Lung microvascular endothelial cell (primary cell): ENCODE results near the gene FAM83D. TPM values are rescaled to one million over a fixed set of nuclear protein-coding genes. Genes with fewer than 3 reads are reported as not detected.

Experiments
- DNase-seq, 2 donors: peaks; one replicate each; pipeline versions ENCODE4 v3.0.0 to v3.0.0-alpha.2; 2010; ENCODE audit warnings: low read depth in 2 of 2
- total RNA-seq: library from RNA; depleted of rRNA; stranded (reverse); fragments of >200 nt; gene quantifications from 2 replicates; pipeline ENCODE4 v1.2.1, GENCODE V29; 2014

Gene FAM83D
- total RNA-seq, 1 donor from 2014 or later, result 24.2 TPM

DNA sequence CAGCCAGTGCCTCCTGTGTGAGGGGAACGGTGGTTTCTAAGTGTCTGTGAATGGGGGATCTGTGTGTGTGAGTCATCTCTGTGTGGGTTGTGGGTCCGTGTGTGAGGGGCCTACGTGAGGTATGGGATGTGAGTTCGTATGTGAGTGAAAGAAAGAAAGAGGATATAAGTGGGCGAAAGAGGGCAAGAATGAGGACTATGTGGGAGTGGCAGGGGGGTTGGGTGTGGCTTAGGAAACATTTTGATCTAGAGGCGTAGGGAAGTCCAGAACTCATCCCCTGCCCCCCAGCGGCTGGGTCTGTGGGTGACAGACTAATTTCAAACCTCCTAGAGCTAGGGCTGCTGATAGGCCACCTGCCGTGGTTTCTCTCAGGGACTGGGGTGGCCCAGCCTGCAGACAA, 71.4 kb downstream of the FAM83D start:
- no peak for DNase-seq

DNA sequence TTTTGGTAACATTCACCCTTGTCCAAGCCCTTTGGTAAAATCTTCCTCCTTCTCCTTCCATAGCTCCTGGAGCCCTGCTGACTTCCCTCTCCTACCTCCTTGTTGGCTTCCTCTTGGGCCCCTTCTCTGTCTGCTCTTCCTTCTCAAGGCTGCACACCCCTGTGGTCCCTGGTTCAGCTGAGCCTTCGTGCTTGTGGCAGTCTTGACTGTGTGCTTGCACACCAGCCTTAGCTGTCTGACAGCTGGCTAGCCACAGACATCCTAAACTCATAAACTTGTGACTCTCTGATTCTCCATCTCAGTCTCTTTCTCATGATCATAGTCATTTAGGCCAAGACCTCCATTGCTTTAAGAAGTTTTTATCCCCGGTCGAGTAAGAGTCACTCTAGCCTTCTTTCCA, 73.0 kb downstream of the FAM83D start:
- DNase-seq, result no peak

DNA sequence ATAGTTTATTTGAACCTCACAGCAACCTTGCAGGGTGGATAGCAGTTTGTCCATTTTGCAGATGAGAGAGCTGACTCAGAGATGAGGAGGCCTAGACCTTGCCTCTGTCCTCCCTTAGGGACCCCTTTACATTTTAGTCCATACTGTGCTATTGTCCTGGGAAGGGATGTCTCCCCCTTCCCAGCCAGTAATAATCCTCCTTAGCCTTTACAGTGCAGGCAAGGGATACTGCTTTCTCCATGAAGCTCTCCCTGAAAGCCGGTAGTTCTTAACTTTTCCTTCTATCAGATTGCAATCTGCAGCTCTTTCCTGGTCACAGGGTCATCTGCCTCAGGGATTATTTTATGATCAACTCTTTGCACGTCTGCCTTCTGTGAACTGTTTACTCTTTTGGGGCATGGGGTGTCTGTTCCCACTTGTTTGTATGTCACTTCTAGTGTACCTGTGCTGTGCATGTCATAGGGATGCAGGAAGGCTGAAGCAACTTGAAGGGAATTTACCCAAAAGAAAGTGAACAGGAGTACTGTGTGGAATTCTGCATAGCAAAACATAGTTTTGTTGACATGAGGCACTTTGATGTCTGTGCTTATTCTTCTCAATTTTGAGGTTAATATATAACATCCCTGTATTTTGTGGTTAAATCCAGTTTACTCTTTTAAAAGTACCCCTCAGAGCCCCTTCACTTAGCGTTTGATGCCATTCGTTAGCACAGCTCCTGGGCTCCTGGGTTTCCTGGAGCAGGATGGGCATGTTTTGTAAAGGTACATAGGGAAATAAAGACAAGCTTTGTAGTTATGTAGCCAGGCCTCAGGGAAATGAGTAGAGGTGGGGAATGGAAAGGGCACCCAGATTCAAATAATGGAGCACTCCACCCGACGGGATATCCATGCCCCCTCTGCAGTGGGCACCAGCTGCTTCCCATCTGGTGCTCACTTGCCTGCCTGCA, 74.0 kb downstream of the FAM83D start:
- no peak for DNase-seq

Other genes with a start within 250 kb of the FAM83D start
- gene SLC32A1, start 201.9 kb upstream of the FAM83D start, total RNA-seq, result not detected in 2 replicates
- 4.1 and 4.8 TPM in 2 replicates for gene ACTR5, start 178.0 kb upstream of the FAM83D start, total RNA-seq
- gene PPP1R16B, start 120.7 kb upstream of the FAM83D start, total RNA-seq, result 163 and 169 TPM in 2 replicates
- 6.5 and 7.1 TPM in 2 replicates for gene DHX35, start 35.9 kb downstream of the FAM83D start, total RNA-seq